MM.1S (cell line): ENCODE results near the gene DMXL2.

ENCODE experiments used
- DNase-seq: peaks from one replicate; pipeline ENCODE4 v3.0.0-alpha.2; 2015
- H2AFZ ChIP-seq: fragments of 300-600 bp; sonication (generic); 2 replicates; pipeline ENCODE4 v1.6.0; 2016; ENCODE audit warnings: antibody characterized with exemption, low read length
- H3F3A ChIP-seq: fragments of 300-600 bp; sonication (generic); 2 replicates; pipeline ENCODE4 v1.6.1; 2016; ENCODE audit warnings: mild to moderate bottlenecking, antibody characterized with exemption, low read length, moderate library complexity, mixed read lengths; ENCODE audit not compliant: insufficient read depth
- H3K27ac ChIP-seq: fragments of 300-600 bp; sonication (generic); 2 replicates; pipeline ENCODE4 v1.5.1; 2016; ENCODE audit warnings: mild to moderate bottlenecking, low read length
- H3K27me3 ChIP-seq: fragments of 300-600 bp; sonication (generic); replicated peaks from 2 replicates; pipeline ENCODE4 v1.6.0; 2016; ENCODE audit warnings: low read length; ENCODE audit not compliant: insufficient read depth
- H3K36me3 ChIP-seq: fragments of 300-600 bp; sonication (generic); replicated peaks from 2 replicates; pipeline ENCODE4 v1.6.1; 2016; ENCODE audit warnings: mild to moderate bottlenecking, low read length, mixed read lengths; ENCODE audit not compliant: insufficient read depth
- H3K4me1 ChIP-seq: fragments of 300-600 bp; sonication (generic); 2 replicates; pipeline ENCODE4 v1.6.1; 2016; ENCODE audit warnings: low read length, mixed read lengths
- H3K4me2 ChIP-seq: fragments of 300-600 bp; sonication (generic); 2 replicates; pipeline ENCODE4 v1.6.0; 2016; ENCODE audit warnings: low read depth, low read length
- H3K4me3 ChIP-seq: fragments of 300-600 bp; sonication (generic); 2 replicates; pipeline ENCODE4 v1.5.1; 2016; ENCODE audit warnings: low read length, mixed read lengths
- H3K79me2 ChIP-seq: fragments of 300-600 bp; sonication (generic); 2 replicates; pipeline ENCODE4 v1.6.1; 2016; ENCODE audit warnings: mixed run types, low read length, mixed read lengths
- H3K9ac ChIP-seq: fragments of 300-600 bp; sonication (generic); 2 replicates; pipeline ENCODE4 v1.6.1; 2016; ENCODE audit warnings: low read length, mixed read lengths
- H3K9me2 ChIP-seq: fragments of 300-600 bp; sonication (generic); replicated peaks from 2 replicates; pipeline ENCODE4 v1.6.1; 2016; ENCODE audit warnings: mild to moderate bottlenecking, low read length, mixed read lengths; ENCODE audit not compliant: insufficient read depth
- H3K9me3 ChIP-seq: fragments of 300-600 bp; sonication (generic); replicated peaks from 2 replicates; pipeline ENCODE4 v1.6.1; 2016; ENCODE audit warnings: mild to moderate bottlenecking, low read length, mixed read lengths; ENCODE audit not compliant: insufficient read depth
- H4K20me1 ChIP-seq: fragments of 300-600 bp; sonication (generic); 2 replicates; pipeline ENCODE4 v1.6.1; 2016; ENCODE audit warnings: mild to moderate bottlenecking, low read length, moderate library complexity, mixed read lengths; ENCODE audit not compliant: insufficient read depth
- CTCF ChIP-seq: fragments of 300-600 bp; sonication (generic); IDR thresholded peaks from 2 replicates; pipeline ENCODE4 v1.5.1; 2016; ENCODE audit warnings: antibody characterized with exemption, low read length, mixed read lengths
- EZH2 ChIP-seq: fragments of 300-600 bp; sonication (generic); optimal IDR thresholded peaks from 2 replicates; pipeline ENCODE3; 2017; ENCODE audit warnings: low read depth, mild to moderate bottlenecking, antibody characterized with exemption, low read length, mixed read lengths
- EZH2phosphoT487 ChIP-seq: fragments of 300-600 bp; sonication (generic); IDR thresholded peaks from 2 replicates; pipeline ENCODE4 v1.6.1; 2018; ENCODE audit warnings: antibody characterized with exemption, low read length

Gene DMXL2

GRCh38 chr15:51444807-51445206 is 177.8 kb downstream of the DMXL2 start:
- H3K4me2 ChIP-seq = no peak overlapping the region
- peaks cover 9% of the 10 kb centered on the region; the same call in 1 of the 2 replicates for H3K27me3 ChIP-seq
- no peak overlapping the region for H3K9ac ChIP-seq
- H4K20me1 ChIP-seq = no peaks in the 10 kb centered on the region
- no peak overlapping the region for H3K27ac ChIP-seq
- peaks cover 18% of the 10 kb centered on the region for H3K4me1 ChIP-seq
- no peaks in the 10 kb centered on the region for H3K36me3 ChIP-seq
- peaks cover 4% of the 10 kb centered on the region for H3F3A ChIP-seq
- TF ChIP-seq EZH2 (no peak), EZH2phosphoT487 (no peak), CTCF (no peak)
- no peak for DNase-seq
- H2AFZ ChIP-seq = no peak overlapping the region
- H3K79me2 ChIP-seq = no peaks in the 10 kb centered on the region
- no peaks in the 10 kb centered on the region for H3K9me3 ChIP-seq
- H3K9me2 ChIP-seq = no peaks in the 10 kb centered on the region
- no peak overlapping the region for H3K4me3 ChIP-seq

GRCh38 chr15:51444112-51444511 is 178.5 kb downstream of the DMXL2 start:
- Histone ChIP-seq H3K9me3 (no peaks in the 10 kb centered on the region), H4K20me1 (no peaks in the 10 kb centered on the region), H3K4me1 (peaks cover 18% of the 10 kb centered on the region), H3K79me2 (no peaks in the 10 kb centered on the region), H3K27ac (no peak overlapping the region), H3K4me3 (no peak overlapping the region), H3K36me3 (no peaks in the 10 kb centered on the region), H3F3A (peaks cover 4% of the 10 kb centered on the region), H3K9ac (no peak overlapping the region), H3K9me2 (no peaks in the 10 kb centered on the region), H3K27me3 (peaks cover 9% of the 10 kb centered on the region; the same call in 1 of the 2 replicates), H2AFZ (no peak overlapping the region), H3K4me2 (no peak overlapping the region)
- no peak for TF ChIP-seq CTCF
- no peak for TF ChIP-seq EZH2
- no peak for TF ChIP-seq EZH2phosphoT487
- no peak for DNase-seq

DNA sequence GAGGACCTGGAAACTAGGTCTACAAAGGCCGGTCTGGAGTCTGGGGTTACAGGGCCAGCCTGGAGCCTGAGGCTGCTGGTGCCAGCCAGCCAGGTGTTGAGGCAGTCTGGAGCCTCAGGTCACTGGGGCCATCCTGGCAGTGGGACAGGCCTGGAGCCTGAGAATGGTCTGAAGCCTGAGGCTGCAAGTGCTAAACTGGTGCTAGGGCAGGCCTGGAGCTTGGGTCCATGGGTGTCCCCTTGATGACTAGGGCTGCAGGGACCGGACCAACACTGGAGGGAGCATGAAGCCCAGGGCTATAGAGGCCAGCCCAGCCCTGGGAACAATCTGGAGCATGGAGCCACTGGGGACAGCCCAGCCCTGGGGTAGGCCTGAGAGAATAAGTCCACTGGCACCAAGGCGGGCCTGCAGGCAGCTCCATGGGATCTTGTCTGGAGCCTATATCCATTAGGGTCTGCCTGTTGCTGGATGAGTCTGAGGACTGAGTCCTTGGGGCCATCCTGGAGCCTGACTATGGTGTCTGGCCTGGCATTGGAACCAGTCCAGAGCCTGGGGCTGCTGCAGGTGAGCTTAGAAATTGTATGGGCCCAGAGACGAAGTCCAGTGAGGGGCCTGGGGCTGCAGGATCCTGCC is 179.2 kb downstream of the DMXL2 start:
- H3K9me3 ChIP-seq = no peaks in the 10 kb centered on the region
- no peak for TF ChIP-seq CTCF
- TF ChIP-seq EZH2phosphoT487 = no peak
- no peak for TF ChIP-seq EZH2
- H2AFZ ChIP-seq = no peak overlapping the region
- H3K27me3 ChIP-seq = peaks cover 9% of the 10 kb centered on the region; the same call in 1 of the 2 replicates
- H3K79me2 ChIP-seq = no peaks in the 10 kb centered on the region
- DNase-seq = no peak
- H3K27ac ChIP-seq = no peak overlapping the region
- H3K36me3 ChIP-seq = no peaks in the 10 kb centered on the region
- H3K9ac ChIP-seq = no peak overlapping the region
- peaks cover 4% of the 10 kb centered on the region for H3F3A ChIP-seq
- peaks cover 18% of the 10 kb centered on the region for H3K4me1 ChIP-seq
- H4K20me1 ChIP-seq = no peaks in the 10 kb centered on the region
- no peak overlapping the region for H3K4me2 ChIP-seq
- no peaks in the 10 kb centered on the region for H3K9me2 ChIP-seq
- H3K4me3 ChIP-seq = no peak overlapping the region
